Putamen (tissue), 1 donor: ENCODE measurements around the gene RGMB.

ENCODE experiments used
- DNase-seq: peaks from one replicate; pipeline ENCODE4 v3.0.0-alpha.2; 2016; ENCODE audit warnings: low spot score

Gene RGMB

DNA sequence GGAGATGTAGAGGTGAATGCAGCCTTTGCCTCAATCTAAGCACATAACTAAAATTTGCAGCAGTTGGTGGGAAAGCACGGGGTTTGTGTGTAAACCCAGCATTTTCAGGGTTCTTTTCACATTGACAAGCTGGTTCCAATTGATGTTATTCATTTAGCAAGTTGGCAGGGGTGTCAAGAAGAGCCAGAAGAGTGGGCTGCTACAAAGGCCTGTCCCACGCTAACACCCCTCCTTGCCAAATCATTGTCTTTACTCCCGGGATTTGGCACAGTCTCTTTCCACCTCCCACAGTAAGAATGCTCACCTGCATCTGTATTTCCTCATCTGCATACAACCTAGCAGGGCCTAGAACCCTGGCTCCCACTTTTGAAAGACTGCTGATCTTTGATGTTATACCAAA, 11.8 kb downstream of the RGMB start:
- peak; percentile 67 for DNase-seq

DNA sequence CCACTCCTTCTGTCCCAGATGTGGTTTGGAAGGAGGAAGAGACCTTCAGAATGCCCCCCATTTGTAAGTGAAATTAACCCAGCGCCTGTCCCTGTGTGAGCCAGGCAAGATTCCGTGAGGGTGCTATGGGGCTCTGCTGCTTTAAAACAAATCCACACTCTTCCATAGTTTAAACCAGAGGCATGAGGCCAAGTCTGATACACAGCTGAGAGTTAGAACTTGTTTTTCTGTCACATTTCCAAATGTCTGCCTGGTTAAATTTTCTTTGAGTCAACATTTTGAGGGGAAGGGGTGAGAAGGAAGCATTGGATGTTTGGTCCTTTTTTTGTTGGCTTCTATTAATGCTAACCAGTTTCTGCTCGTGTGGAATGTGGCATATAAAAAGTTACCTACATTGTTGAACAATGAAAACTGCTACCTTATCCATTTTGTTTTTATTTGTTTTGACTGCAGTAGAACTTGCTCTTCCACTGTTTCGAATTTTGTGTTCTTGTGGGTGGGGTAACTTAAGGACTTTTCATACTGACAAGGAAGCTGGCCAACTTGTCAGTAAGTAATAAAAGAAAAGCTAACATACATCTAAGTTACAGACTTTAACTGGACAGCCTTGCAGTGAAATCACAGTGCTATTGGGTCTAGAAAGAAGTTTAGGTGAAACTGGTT, 12.9 kb downstream of the RGMB start:
- DNase-seq: no peak

DNA sequence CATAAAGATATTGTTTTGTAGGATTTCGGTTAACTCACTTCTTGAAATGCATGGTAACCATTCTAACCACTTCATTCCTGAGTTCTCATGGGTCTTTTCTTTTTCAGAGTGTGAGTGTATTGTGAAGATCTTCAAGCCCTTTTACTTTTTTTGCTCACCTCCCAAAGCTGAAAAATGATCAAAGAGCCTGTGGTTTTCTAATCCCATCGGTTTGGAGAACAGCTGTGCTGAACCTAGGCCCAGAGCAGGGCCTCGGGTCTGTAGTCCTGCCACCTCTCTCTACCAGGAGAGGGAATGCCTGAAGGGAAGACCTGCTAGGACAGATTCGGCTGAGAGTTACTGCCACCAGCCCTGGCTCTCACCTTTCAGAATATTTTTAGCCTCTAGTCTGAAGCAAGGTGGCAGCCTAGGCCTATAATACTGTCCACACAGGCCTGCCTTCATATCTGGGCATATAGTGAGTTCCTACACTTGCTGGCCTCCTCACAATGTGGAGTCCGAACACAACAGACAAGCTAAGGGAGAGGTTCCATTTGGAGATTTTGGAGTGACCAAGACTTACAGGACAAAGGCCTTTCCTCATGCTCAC, 13.8 kb downstream of the RGMB start:
- no peak for DNase-seq

DNA sequence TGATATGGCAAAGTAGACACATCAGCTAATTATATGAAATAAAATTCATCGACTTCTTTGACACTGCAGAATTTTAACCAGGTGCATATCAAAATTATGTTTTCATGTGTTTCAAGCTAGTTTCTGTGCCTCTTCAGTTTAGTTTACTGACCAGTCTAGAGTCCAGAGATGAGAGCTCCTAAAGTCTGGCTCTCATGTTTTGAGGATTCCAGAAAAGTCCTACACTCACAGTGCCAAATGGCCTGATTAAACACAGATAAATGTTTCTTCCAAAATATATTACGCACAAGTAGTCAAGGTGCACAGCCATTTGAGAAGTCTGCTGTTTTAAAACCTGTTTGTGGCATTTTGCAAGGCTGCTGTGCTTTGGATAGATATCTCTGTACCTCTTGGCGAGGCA, 15.6 kb downstream of the RGMB start:
- DNase-seq: no peak

DNA sequence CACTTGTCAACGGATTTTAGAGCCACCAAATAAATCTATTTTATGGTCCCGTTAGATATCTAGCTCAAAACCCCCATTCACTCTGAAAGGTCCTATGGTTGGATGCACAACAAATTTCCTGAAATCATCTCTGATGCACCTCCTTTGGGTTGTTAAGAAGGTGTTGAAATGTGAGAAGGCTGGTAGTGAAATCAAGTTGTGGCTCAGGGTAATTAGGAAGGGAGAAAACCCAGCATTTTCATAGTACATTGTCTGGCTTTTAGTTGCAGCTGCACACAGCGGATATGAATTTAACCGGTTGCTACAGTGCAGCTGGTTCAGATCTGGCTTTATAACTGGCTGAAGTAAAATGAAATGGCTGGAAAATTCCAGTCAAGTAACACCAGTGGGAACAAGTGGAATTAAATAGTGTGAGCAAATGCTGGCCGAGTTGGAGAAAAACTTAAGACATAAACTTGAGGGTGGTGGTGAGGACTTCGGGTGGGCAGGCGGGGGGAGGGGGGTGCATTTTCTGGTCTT, 17.6 kb downstream of the RGMB start:
- no peak for DNase-seq

DNA sequence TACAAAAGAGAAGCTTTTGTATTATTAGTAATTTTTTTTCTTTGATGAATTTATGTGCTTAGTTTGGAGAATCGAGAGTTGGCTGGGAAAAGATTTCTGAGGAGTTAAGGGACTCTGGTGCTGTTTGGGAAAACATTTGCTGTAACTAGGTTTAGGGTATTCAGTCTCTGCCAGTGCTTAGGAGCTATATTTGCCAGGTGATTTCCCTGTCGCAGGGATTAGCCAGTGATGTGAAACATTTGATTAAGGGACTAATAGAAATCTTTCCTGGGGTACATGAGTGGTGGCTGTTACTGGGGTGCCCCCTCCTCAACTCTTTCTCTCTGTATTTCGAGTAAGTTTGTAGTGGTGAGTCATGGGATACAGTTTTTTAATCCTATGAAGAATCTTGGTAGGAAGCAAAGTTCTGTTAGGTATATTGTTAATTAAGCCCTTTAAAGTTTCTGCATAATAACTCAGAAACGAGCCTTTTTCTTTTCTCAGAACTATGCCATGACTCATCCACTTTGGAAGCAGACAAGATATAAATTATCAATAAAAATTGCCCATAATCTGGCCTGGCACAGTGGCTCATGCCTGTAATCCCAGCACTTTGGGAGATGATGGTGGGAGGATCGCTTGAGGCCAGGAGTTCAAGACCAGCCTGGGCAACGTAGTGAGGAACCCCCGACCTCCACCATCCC, 18.6 kb downstream of the RGMB start:
- DNase-seq: no peak

DNA sequence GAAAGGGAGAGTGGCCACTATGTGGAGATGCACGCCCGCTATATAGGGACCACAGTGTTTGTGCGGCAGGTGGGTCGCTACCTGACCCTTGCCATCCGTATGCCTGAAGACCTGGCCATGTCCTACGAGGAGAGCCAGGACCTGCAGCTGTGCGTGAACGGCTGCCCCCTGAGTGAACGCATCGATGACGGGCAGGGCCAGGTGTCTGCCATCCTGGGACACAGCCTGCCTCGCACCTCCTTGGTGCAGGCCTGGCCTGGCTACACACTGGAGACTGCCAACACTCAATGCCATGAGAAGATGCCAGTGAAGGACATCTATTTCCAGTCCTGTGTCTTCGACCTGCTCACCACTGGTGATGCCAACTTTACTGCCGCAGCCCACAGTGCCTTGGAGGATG, 19.8 kb downstream of the RGMB start:
- no peak for DNase-seq

DNA sequence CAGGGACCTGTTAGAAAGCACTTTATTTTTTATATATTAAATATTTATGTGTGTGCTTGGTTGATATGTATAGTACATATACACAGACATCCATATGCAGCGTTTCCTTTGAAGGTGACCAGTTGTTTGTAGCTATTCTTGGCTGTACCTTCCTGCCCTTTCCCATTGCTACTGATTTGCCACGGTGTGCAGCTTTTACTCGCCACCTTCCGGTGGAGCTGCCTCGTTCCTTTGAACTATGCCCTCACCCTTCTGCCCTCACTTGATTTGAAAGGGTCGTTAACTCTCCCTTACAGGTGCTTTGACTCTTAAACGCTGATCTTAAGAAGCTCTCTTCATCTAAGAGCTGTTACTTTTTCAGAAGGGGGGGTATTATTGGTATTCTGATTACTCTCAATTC, 20.5 kb downstream of the RGMB start:
- DNase-seq: no peak

DNA sequence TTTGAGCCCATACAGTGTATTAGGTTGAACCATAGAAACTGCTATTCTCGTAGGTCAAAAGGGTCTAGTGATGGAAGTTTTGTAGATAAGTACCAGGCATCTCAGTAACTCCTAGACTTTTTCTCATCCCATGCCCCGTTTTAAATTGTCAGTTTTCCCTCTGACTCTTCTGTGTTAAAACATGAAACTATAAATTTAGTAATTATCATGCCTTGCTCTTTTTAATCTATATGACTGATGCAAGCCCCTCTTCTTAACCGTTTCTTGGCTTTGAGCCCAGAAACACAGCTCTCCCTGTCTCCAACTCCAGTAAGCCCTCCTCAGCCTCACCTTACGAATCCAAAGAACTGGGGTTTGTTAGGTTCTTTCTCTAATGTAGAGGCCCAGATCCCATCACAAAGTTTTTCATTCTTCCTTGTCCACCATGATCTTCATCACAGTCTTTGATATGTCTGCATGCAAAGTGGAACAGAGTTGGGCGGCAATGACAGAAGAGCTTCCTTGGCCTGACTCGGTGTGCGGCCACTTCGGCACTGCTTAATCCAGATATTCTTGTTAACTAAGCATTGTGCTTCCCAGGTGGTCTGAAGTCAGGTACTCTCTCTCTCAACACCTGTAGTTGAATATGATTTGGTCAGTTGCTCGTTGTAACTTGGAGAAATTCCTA, 21.1 kb downstream of the RGMB start:
- no peak for DNase-seq

DNA sequence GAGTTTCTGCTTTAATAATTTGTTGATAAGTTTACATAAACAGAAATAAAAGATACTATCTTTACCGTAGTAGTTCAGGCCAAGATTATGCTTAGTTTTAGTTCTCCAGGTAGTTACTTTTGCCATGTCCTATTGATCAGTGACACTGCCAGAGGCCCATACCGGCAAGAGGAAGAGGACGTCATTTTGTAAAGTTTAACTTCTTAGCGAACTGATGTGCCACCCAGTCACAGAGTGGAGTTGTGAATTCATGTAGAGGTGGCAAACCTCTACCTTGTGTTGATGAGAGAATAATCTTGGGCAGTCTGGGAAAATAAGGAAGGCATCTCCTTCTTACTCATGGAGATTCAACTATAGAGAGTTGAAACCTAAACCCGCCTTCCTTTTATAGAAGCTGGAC, 21.8 kb downstream of the RGMB start:
- no peak for DNase-seq

DNA sequence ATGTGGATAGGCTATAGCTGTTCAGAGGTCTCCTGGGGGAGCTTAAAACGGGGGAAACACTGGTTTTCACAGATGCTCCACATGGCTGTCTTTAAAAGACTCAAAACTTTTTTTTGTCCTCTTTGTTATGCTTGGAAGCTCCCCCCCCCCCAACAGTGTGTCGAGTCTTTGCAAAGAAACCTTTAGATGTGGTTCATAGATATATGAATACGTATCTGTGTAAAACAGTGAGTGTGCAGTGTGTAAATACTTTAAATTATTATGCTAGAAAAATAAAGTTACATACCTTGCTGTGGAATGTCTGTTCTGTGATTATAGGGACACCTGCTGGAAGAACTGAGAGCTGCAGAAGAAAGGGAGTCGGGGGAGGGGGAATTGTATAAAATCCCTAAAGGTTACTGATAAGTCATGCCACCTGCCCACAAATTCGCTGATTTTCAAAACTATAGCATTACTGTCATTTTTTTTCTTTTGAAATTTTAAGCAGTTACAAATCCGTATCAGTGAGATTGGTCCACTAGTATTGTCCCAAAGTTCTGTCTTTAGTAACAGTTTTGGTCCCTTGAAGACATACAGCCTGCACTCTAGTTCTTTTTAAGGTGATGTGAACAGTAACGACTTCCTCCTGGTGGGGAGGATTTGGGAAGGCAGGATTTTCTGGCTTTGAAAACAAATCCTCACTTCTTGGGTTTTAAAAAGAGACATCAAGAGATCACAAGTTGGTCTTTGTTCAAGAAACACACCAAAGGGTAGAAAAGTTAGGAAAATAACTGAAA, 22.9 kb downstream of the RGMB start:
- DNase-seq: no peak

DNA sequence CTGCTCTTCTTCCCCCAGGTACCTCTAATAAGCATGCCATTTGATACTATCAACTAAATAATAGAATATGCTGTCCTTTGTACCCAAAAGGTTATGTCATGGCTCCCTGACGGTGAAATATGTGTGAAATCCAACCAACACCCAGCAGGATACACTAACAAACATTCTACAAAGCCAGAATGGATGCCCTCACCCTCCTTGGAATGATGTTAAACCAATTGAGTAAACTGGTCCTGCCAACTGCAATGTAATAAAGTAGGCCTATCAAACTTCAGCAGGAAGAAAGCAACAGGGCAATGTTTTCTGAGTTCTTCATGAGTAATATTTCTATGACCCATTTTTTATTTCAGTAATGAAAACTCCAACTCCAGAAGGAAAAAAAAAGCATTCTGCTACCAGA, 24.9 kb downstream of the RGMB start:
- no peak for DNase-seq

DNA sequence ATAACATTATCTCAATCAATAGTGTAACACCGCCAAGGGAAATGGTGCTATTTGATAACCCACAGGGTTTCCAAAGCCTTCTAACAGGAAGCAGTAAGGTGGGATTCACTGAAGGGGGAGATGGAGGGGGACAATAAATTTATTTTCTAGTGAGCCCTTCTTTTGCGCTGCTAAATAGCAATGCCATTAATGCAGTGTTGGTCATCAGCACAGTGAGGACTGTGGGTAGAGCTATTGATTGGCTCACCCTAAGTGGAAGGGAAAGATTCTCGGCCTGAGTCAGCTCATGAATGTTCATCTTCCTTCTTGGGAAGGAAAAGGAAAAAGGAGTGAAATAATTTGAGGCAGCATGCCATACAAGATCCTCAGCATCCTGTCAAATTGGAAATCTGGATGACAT, 25.4 kb downstream of the RGMB start:
- no peak for DNase-seq

DNA sequence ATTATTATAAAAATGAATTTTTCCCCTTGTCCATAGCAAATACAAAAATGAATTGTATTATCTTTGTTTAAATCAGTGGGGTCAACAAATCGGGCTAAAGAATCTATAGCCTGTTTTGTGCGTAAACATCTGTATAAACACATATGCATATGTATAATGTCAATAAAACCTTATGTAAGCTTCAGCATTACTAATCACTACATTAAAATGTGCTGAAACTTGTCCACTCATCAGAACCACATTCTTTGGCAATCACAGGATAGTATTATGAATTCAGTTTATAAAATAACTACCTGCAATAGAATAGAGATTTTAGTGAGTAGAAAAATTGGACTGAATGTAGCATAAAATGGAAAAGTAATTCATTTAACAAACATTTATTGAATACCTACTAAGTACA, 30.6 kb downstream of the RGMB start:
- no peak for DNase-seq

DNA sequence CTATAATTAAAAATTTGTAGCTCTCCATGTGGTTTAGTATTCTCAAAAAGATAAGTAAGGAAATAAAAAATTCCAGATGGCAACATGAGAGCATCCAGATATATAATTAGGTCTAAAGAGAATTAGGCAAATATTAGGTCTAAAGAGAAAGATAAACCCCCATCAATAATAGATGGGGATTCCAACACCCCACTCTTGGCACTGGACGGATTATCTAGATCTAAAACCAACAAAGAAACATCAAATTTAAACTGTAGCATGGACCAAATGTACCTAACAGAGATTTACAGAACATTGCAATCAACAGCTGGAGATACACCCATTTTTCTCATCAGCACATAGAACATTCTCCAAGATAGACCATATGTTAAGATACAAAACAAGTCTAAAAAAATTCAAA, 31.6 kb downstream of the RGMB start:
- no peak for DNase-seq

DNA sequence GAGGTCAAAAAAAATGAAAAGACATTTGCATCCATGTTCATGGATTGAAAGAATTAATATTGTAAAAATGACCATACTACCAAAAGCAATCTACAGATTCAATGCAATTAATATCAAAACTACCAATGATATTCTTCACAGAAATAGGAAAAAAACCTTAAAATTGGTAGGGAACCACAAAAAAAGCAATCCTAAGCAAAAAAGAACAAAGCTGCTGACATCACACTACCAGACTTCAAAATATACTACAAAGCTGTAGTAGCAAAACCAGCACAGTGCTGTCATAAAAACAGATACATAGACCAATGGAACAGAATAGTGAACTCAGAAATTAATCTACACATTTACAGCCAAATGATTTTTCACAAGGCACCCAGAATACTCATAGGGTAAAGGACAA, 34.3 kb downstream of the RGMB start:
- no peak for DNase-seq

DNA sequence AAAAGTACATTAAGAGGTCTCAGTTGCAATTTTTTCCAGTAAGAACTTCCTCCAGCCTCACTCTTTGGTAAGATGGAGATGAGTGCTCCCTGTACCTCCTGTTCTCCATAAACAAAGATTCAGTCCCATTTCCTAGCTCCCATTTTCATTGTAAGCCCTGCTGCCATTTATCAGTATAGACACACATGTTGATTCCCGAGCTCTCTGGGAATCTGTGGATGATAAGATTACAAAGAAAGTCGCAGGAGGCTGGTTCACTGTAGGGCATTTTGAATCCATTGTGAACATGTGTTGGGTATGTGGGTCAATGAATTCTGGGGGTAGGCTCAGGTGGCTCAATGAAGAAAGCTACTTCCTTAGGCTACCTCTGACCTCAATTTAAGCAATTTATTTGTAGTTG, 36.7 kb downstream of the RGMB start:
- no peak for DNase-seq

DNA sequence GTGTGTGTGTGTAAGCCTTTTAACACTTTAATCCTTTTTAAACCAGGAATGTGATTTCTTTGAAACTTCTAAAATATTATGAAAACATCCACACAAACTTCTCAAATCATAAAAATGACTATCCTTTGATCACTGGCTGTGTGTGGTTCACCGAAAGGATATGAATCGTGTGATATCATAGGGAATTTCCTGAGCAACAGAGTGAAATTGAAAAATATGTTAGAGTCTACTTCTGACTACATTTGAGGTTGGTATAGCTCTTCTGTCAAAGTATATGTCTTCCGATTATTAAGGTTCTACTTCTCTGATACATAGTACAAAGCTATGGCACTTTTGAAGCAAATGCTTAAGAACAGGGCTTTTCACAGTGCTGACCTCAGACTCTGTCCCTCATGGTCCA, 40.3 kb downstream of the RGMB start:
- DNase-seq: no peak

DNA sequence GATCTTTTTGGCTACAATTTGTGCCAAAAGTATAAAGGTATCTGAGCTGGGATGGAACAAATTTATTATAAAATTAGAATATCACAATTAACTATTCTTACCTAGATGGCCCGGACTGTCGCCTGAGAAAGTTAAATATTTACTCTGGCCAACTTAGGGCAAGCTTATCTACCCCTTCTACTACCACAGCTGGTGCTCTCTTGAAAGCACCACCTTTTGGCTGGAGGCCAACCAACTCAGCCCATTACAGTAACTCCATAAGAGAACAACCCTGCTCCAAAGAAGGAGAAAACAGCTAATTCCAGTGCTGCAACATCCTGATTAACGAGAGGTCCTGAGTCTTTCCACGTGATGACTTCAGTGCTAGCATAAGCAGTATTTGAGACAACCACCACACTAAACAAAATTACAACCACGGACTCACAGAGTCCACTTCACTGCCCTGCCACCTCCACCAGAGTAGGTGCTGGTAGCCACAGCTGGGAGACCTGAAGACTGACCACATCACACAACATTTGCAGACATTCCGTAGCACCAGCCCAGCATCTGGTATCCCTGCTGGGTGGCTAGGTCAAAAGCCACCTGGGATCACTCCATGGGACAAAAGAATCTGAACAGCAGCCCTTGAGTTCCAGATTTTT, 43.2 kb downstream of the RGMB start:
- no peak for DNase-seq

DNA sequence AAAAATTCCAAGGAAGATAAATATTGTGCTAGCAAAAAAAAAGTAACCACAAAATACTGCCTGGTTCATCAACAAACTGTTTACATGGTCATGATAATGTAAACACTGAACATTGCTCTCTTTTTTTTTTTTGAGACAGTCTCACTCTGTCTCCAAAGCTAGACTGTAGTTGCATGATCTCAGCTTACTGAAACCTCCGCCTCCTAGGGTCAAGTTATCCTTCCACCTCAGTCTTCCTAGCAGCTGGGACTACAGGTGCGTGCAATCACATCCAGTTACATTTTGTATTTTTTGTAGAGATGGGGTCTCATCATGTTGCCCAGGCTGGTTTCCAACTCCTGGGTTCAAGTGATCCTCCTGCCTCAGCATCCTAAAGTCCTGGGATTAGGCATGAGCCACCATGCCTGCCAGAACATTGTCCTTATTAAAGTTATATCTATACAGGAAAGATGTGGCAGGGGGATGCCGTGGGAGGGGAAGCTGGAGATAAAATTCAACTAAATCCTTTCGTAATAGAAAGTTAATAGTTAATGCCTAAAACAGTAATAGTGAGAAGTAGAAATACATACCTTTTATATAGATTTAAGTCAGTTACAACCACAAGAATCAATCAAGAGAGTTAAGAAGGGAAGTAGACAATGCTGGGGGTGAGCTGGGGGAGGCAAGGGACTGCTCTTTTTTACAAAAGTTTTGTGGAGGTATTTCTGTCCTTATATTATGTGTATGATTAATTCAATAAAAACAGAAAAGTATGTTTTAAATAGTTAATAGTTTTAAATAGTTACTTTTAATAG, 52.3 kb downstream of the RGMB start:
- DNase-seq: no peak

DNA sequence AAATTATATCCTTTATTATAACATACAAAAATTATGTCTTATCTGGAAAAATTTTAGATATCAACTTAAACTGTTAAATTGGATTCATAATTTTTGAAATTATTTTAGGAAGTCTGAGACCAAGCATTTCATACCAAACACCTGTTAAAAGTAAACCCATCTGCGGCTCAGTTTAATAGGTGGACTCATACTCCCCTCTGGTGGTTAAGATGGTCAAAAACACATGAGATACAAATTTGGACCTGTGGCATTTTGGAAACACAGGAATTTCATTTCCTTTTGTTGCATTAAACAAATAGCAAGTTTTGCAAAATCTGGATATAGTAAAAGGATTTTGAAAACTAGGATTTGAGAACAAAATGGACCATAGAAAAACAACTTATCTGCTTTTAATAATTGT, 53.7 kb downstream of the RGMB start:
- no peak for DNase-seq
